ENCODE results near the gene PCYT1A.

- no peak for TF ChIP-seq ZNF274 (CRISPR knock-in tag; IDR thresholded peaks at IDR 0.05)
- no peak for TF ChIP-seq POLR2A (IDR thresholded peaks at IDR 0.05; ENCODE audit: insufficient read depth in 1 of 2, low read depth in 2 of 2, low read length in 2 of 2)
- TF ChIP-seq MTERF4 (CRISPR knock-in tag; IDR thresholded peaks at IDR 0.05): no peak
These were observed 91.8 kb downstream of the PCYT1A start for GRCh38 chr3:196195664-196196265.
